GF-D8 (cell line): ENCODE data around the gene LGALS7.

Source experiments
- DNase-seq: peaks from one replicate; lab custom pipeline; 2025; lab: John Stamatoyannopoulos, UW

Gene LGALS7

GRCh38 chr19:38726761-38727301 is 46.5 kb downstream of the LGALS7 start:
- no peak for DNase-seq

DNA sequence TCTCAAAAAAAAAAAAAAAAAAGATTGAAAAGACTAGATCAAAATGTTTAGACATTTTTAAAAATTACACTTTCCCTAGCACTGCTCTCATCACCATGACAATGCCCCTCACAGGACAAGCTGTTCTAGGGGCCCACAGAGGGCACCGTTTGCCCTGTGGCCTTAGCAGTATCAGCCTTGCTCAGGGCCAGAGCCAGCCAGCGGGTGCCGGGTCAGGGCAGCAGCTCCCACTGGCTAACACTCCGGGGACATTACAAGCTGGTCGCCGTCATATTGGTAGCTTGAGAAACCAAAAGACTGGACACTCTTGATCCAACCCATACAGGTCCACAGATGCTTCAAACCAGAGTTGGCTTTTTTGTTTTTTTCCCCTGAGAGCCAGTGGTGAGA is 47.0 kb downstream of the LGALS7 start:
- no peak for DNase-seq

GRCh38 chr19:38725469-38726283 is 47.6 kb downstream of the LGALS7 start:
- no peak for DNase-seq

- DNase-seq, result no peak
Measured at GRCh38 chr19:38723990-38724854, 49.1 kb downstream of the LGALS7 start.

DNA sequence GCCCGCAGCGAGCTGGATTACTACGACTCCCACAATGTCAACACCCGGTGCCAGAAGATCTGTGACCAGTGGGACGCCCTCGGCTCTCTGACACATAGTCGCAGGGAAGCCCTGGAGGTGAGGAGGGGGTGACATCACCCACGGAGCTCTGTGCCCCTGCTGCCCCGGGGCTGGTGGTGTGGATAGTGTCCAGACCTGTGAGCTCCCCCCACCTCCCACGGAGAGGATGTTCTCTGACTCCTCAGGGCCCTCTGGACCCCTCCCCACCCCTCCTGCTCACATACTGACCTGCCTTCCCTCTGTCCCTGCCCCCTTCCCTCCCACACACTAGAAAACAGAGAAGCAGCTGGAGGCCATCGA is 49.7 kb downstream of the LGALS7 start:
- no peak for DNase-seq

DNA sequence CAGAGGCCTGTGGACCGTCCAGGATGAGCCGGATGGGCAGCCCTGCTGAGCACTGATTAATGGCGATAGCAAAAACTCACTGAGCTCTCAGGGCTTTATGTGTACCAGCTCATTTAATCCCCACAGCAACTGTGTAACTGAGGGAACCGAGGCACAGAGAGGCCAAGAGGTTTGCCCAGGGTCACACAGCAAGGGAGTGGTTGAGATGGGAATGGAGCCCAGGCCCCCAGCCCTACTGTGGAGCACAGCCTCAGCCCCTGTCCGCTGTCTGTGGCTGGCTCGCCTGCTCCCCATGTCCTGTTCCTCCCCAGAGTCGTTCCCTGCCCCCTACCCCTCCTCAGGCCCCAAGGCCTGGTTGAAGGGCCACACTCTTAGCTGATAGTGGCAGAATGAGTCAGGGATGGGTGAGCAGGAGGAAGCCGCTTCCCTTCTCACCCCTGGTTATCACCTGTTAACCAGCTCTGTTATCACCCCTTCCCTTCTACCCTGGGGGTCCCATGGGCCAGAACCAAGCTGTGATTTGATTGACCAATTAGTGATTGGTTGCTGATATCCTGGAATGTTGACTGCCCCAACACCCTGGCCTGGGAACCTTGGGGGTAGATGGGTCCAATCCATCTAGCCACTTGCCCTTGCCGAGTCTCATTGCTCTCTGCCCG is 50.2 kb downstream of the LGALS7 start:
- no peak for DNase-seq

GRCh38 chr19:38721979-38722773 is 51.1 kb downstream of the LGALS7 start:
- no peak for DNase-seq

DNA sequence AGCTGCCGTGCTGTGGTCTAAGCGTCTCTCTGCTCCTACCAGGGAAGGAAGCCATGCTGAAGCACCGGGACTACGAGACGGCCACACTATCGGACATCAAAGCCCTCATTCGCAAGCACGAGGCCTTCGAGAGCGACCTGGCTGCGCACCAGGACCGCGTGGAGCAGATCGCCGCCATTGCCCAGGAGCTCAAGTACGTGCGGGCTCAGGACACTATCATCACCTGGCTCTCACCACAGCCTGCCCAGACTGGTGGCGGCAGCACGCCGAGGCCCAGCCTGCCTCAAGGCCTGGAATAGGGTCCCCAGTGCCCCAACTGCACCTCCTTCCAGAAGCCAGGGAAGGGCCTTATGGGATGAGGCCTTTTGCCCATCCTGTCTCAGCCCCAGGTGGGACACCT is 51.8 kb downstream of the LGALS7 start:
- DNase-seq, result no peak
